HG03066 (cell line): ENCODE measurements around the gene SH3D19.

Experiments used
- ATAC-seq: cut with Tn5 transposase; IDR thresholded peaks from one replicate; pipeline ENCODE4 v1.9.1; 2021; ENCODE audit warnings: low read depth; ENCODE audit not compliant: unreplicated experiment

The SH3D19 gene

GRCh38 chr4:151325111-151325948, at the start of gene SH3D19:
TSS of gene SH3D19 (minus strand) at chr4:151325605. CDS start at chr4:151325352, 253 bp downstream.
- ATAC-seq = no peak

- peak; percentile 96 for ATAC-seq
Observed at GRCh38 chr4:151362404-151363164, 37.2 kb upstream of the SH3D19 start.

GRCh38 chr4:151361966-151362365, 36.6 kb upstream of the SH3D19 start:
- no peak for ATAC-seq

- no peak for ATAC-seq
Observed at GRCh38 chr4:151361126-151361525, 35.7 kb upstream of the SH3D19 start.

DNA sequence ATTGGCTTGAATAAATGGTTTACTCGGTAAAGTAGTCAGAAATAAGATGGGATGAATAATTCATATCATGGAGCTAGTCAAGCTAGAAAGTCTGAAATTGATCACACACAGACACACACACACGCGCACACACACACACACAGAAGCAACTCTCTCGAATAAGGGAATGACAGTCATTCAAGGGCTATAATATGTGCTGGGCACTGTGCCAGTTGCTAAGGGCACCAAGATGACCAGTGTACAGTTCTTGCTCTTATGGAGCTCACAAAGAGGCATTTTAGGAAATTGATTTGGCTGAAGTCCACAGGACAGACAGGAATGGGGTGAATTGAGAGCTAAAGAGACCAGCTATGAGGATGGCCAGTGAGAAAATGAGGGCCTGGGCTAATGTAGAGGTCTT, 34.2 kb upstream of the SH3D19 start:
- no peak for ATAC-seq

DNA sequence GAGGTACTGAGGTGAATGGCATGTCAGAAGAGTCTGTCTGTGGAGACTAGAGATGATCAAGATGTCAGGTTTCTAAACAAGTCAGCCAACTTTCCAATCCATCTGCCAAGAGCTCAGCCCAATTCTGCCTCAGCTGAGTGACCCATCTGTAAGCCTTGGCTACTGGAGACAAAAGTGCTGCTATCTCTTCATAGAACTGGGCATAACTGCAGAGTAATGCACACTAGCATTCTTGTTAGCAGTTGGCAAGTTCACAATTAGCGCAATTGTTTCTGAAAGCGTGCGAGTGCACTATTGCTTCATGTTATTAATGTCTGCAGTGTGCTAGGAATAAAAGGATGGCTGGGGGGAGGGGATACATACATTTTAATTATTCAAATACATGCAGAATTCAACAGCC, 32.9 kb upstream of the SH3D19 start:
- no peak for ATAC-seq

DNA sequence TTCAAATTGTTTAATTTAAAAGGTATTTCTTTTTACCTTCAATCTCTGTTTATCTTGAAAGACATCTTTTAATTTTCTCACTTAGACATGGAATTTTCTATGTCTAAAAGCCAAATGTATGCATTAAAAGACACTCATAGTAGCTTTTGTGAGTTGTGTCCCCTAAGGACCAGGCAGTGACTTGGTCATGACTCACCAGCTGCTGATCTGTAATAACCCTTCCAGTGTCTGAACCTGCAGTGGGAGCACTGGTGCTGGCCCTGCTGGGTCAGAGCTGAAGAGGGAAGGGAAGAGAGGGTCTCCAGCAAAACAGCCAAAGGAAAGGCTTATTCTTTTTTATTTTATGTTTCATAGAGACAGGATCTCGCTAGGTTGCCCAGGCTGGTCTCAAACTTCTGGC, 31.1 kb upstream of the SH3D19 start:
- no peak for ATAC-seq

GRCh38 chr4:151355155-151355554, 29.8 kb upstream of the SH3D19 start:
- ATAC-seq = no peak

- no peak for ATAC-seq
Observed at GRCh38 chr4:151347490-151348235, 22.3 kb upstream of the SH3D19 start.

- ATAC-seq = no peak
Observed at GRCh38 chr4:151344948-151345347, 19.5 kb upstream of the SH3D19 start.

DNA sequence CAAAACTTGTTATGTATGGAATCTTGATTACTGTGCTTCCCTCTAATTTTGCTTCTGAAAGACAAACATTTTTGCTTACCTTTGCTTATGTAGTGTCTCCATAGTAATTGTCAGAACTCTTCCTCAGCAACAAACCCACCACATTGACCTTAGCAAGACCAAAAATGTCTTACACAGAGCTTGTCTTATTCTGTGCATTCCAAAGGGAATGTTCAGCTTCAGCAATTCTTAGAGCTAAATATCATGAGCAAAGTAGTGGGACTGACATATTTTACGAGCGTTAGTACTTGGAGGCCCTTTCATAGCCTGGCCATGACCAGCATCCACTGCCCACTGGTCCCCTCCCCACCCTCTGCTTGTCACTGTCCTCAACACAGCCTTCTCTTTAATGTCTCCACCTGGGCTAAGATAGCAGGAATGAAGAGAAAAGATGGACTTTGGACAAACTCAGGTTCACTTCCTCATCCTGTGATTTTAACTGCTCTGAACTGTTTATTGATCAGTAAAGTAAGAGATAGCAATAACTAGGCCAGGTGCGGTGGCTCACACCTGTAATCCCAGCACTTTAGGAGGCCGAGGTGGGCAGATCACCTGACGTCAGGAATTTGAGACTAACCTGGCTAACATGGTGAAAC, 15.5 kb upstream of the SH3D19 start:
- no peak for ATAC-seq

- no peak for ATAC-seq
Observed at GRCh38 chr4:151339467-151339866, 14.1 kb upstream of the SH3D19 start.

GRCh38 chr4:151331276-151332042, 6.1 kb upstream of the SH3D19 start:
- no peak for ATAC-seq

DNA sequence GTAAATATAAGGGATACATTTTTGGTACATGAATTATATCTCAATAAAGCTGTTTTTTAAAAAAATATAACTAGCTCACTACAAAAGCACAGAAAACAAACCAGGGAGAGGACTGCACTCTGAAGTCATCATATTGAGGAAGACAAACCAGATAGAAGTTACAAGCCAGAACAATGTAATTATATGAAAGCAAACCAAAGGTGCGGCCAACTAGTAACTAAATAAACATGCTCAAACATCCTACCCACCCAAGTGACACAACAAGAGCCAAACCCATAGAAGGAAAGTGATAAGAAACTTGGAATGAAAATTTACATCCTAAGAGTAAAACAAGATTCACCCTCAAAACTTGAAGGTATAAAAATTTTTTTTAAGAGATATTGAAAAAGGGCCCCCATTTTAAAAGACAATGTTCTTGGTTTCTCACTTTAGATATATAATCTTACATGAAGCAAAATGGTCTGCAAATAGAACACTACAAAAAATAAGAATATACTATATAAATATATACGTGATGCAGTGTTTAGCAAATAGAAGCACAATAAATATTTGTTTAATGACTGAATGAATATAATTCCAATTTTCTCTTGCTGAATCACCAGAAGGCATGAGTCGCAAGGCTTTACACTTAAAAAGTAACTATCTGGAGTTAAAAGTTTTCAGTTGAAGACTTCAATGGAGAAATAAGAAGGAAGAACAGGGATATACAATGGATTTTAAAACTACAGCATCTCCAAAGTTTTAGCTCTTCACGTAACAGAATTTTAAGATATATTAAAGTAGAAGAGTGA, 4.0 kb upstream of the SH3D19 start:
- no peak for ATAC-seq

GRCh38 chr4:151325949-151326246, 493 bp upstream of the SH3D19 start:
- no peak for ATAC-seq

DNA sequence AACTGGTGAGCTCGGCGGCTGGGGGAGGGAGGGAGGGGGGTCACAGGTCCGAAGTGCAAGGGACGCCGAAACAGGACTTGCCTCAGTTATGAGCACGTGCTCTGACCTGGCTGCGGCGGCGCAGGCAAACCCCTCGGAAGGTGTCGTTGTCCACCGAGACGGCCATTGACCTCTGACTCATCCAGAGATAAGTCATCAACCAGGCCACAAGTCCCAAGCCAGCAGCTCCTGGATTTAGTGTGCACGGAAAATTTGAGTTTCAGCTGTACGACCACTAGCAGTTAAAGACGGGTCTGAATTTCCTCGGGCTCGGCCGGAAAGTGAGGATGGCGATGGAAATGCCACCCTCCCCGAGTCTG, 674 bp downstream of the SH3D19 start:
- ATAC-seq = no peak

DNA sequence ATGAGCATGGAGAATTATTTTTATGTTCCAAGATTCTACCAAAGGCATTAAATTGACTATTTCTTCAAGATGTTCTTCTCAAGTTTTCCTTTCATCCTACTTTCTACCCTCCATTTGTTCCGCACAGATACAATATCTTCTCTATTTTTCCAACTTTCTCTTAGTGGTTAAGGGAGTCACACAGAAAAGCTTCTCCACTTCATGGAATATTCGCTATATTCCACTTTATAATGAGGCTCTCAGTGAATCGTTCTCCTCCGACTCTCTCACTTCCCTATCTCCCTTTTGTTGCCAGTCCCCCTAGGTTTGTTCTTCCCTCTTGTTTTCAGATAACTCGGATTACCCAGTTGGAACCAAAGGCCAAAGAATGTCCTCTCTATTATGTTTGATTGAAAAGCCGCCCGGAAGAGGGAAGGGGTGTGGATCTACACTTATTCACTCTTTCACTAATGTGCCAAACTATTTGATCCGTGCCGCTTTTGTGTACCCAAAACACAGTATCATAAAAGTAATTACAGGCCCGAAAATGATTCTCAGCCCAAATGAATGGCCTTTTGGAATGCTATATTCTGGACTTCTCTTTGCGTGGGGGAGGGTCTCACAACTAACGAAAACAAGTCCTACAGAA, 1.2 kb downstream of the SH3D19 start:
- no peak for ATAC-seq

DNA sequence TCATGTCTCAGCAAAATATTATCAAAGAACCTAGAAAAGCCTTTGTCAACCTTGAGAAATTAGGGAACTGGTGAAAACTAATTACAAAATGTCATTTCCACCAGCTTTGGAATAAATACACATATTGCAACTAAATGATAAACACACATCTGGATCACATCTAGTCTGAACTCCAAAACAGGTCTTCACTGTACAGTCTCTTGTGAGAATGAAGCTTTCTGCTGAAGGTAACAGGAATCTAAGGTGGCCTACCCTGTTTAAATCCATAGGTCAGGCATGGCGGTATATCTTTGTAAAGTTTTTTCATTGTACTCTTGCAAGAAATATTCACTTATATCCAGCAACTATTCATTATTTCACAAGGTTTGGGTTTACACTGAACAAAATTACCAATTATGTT, 1.7 kb downstream of the SH3D19 start:
- no peak for ATAC-seq

- ATAC-seq = no peak
Observed at GRCh38 chr4:151322570-151322969, 2.8 kb downstream of the SH3D19 start.
